Heart right ventricle (tissue), 16 donors: Measurements from ENCODE around the gene ME3. TPM values are rescaled to one million over a fixed set of nuclear protein-coding genes. Genes with fewer than 3 reads are reported as not detected.

Source experiments
- ATAC-seq, 8 donors: fragments of 200-7000 bp; cut with Tn5 transposase; one replicate each; pipeline ENCODE4 v1.9.1; 2020; ENCODE audit warnings: mild to moderate bottlenecking in 8 of 8, moderate library complexity in 8 of 8, moderate number of reproducible peaks in 1 of 8
- DNase-seq, 2 donors: peaks; one replicate each; pipeline ENCODE4 v3.0.0-alpha.2; 2020
- H3K27ac ChIP-seq, 10 donors: fragments of 200-600 bp; sonication (generic) in 2 of 10; one replicate each; pipeline versions ENCODE4 v1.5.0 to v1.8.0; 2020 to 2022; ENCODE audit warnings: mild to moderate bottlenecking in 3 of 10
- H3K27me3 ChIP-seq, 7 donors: fragments of 200-600 bp; one replicate each; pipeline ENCODE4 v1.8.0; 2021 to 2022; ENCODE audit warnings: mild to moderate bottlenecking in 2 of 7
- H3K36me3 ChIP-seq, 9 donors: fragments of 200-600 bp; sonication (generic) in 1 of 9; one replicate each; pipeline versions ENCODE4 v1.5.0 to v1.8.0; 2020 to 2022; ENCODE audit warnings: mild to moderate bottlenecking in 2 of 9
- H3K4me1 ChIP-seq, 9 donors: fragments of 200-600 bp; sonication (generic) in 1 of 9; one replicate each; pipeline versions ENCODE4 v1.5.0 to v1.8.0; 2020 to 2022; ENCODE audit warnings: mild to moderate bottlenecking in 4 of 9
- H3K4me3 ChIP-seq, 10 donors: fragments of 200-600 bp; sonication (generic) in 2 of 10; one replicate each; pipeline versions ENCODE4 v1.5.0 to v1.8.0; 2020 to 2022; ENCODE audit warnings: mild to moderate bottlenecking in 7 of 10, moderate library complexity in 2 of 10
- H3K9me3 ChIP-seq, 11 donors: fragments of 200-600 bp in 10 of 11; sonication (generic) in 2 of 11; one replicate each; pipeline versions ENCODE4 v1.5.0 to v1.8.0; 2013 to 2022; ENCODE audit warnings: mild to moderate bottlenecking in 2 of 11, control low read depth in 1 of 11, moderate library complexity in 1 of 11
- CTCF ChIP-seq, 9 donors: fragments of 200-600 bp; sonication (generic) in 2 of 9; IDR thresholded peaks; one replicate each; pipeline versions ENCODE4 v1.5.0 to v1.8.0; 2021 to 2022; ENCODE audit warnings: antibody characterized with exemption in 9 of 9, mild to moderate bottlenecking in 5 of 9, moderate library complexity in 1 of 9
- WGBS, 2 donors: extraction: QIAGEN DNeasy Blood & Tissue Kit; methylation state at CpG; one replicate each; pipeline ENCODE4 v1.1.7; 2013; ENCODE audit warnings: inconsistent platforms in 1 of 2; 5-methylcytosine and 5-hydroxymethylcytosine counted together
- intact Hi-C, 10 donors: fragments of 100-400 bp; cut with DNase I; formaldehyde crosslinking; loops; one replicate each; pipeline versions ENCODE4 v1.11.1 to v1.14.2; 2022
- polyA plus RNA-seq, 2 donors: library from polyadenylated mRNA; stranded (reverse); fragments of 200-250 nt; gene quantifications; one replicate each; pipeline ENCODE4 v1.2.3, GENCODE V29; 2013
- total RNA-seq, 10 donors: library from RNA; stranded (reverse); fragmentation: NEBNext Ultra II Directional in 3 of 10; extraction: Animal tissue kit (Norgen Biotek cat#: 25700) in 3 of 10; gene quantifications; one replicate each; pipeline versions ENCODE4 v1.2.1 to v1.2.4, GENCODE V29; 2021 to 2023
- donor health status: Arrhythmogenic right ventricular cardiomyopathy.
- donor health status: ischemic (EF 13 %, LVEDD 7.1; RV severe dilation, severe dysfunction).
- donor health status: healthy with polysubstance abuse.
- donor health status: DM: no; HTN: yes; CAD: no.
- donor health status: DM: no; HTN: no; CAD: no.
- donor health status: ischemic (EF 25% LVEDD 6.9; RV normal size, moderate dysfunction).
- donor health status: ischemic (EF 25% LVEDD 5.7; RV mildly dilated, moderate dysfunction).
- donor health status: healthy.
- donor health status: DM: yes; HTN: yes; CAD: no.
- donor health status: Ischemic cardiomyopathy.
- donor health status: ischemic (EF 35%, LVEDD 5.7; RV mildly dilated, moderate dysfunction).
- donor health status: nonischemic (EF 11% LVEDD 7.7; RV severe dilation, severe dysfunction).
- donor health status: DM: yes; HTN: yes; CAD: no.
- donor health status: PGD.
- donor health status: ischemic (EF 29% LVEDD 5.4; RV normal size, mild dysfunction).
- donor health status: nonischemic (EF 23%, LVEDD 6.1; RV moderate dilation, normal function).

ME3 gene
- total and polyA plus RNA-seq, 12 donors, result 17.2 to 46.8 (median 33.7) TPM

- TF ChIP-seq CTCF (IDR thresholded peaks at IDR 0.05), result no peak
- peaks cover 0 to 4% (median 0%) of the 10 kb centered on the region in 9 donors for H3K4me1 ChIP-seq
- DNase-seq (no peak), ATAC-seq (no peak)
- intact Hi-C loops, result loop anchor here in 1 of 10 donors (10.0 kb wide), 1 partner anchor 167 kb away; no protein-coding TSS in a partner anchor
- peaks cover 0 to 37% (median 0%) of the 10 kb centered on the region in 9 donors for H3K36me3 ChIP-seq
- no peak overlapping the region for H3K4me3 ChIP-seq
- no peak overlapping the region for H3K27ac ChIP-seq
- H3K27me3 ChIP-seq, result no peaks in the 10 kb centered on the region
- H3K9me3 ChIP-seq, result no peaks in the 10 kb centered on the region
- 84 to 87% methylated on average over 3 of the region's 3 CpGs for WGBS, 2 donors
These were observed 224.5 kb downstream of the ME3 start for GRCh38 chr11:86447763-86448480.

- intact Hi-C loops, result loop anchor here in 1 of 10 donors (10.0 kb wide), 1 partner anchor 168 kb away; no protein-coding TSS in a partner anchor
- 94 to 97% methylated on average over 12 of the region's 12 CpGs for whole genome bisulfite sequencing, 2 donors
- ATAC-seq, result no peak
These were observed 225.5 kb downstream of the ME3 start for GRCh38 chr11:86446924-86447285.

DNA sequence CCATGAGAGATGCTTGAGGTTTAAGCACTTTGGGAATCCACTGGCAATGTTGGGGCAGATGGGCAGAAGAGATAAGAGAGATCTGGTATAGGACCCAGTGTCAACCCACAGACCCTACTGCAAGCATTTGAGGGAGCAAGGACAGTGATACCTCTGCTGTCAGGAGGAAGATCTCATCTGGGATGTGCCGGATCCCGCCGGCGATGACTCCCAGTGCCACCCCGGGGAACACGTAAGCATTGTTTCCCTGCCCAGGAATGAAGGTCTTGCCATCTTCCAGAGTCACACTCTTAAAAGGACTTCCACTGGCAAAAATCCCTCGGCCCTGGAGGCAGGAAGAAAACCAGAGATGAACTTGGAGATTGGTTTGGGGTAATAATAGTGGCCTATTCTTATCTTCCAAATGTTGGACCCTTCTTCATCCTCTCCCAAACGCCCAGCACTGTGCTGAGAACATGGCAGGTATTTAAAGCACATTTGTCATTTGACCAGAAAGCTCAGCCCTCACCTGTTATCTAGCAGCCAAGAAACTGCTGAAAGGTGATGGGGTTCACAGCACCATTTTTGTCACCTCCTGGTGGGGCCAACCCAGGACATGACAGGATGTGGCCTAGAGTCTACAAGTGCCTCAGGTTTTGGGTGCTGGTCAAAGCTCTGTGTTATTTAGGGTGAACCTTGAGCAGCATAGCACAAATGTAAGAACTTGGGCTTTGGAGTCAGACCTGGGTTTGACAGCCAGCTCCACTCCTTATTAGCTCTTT lies 226.1 kb downstream of the ME3 start:
- DNase-seq, result no peak
- TF ChIP-seq CTCF (IDR thresholded peaks at IDR 0.05), result no peak
- ATAC-seq, result no peak
- 92 to 95% methylated on average over 8 of the region's 8 CpGs for WGBS, 2 donors
- H3K4me3 ChIP-seq, result no peak overlapping the region
- intact Hi-C loops, result loop anchor here in 1 of 10 donors (10.0 kb wide), 1 partner anchor 168 kb away; no protein-coding TSS in a partner anchor
- peaks cover 0 to 11% (median 0%) of the 10 kb centered on the region in 9 donors for H3K4me1 ChIP-seq
- no peak overlapping the region for H3K27ac ChIP-seq
- H3K9me3 ChIP-seq, result no peaks in the 10 kb centered on the region
- H3K27me3 ChIP-seq, result no peaks in the 10 kb centered on the region
- H3K36me3 ChIP-seq, result peaks cover 0 to 53% (median 0%) of the 10 kb centered on the region in 9 donors

More at GRCh38 chr11:86446924-86447285, 225.5 kb downstream of the ME3 start:
- no peaks in the 10 kb centered on the region for H3K9me3 ChIP-seq
- no peak for TF ChIP-seq CTCF (IDR thresholded peaks at IDR 0.05)
- peaks cover 0 to 11% (median 0%) of the 10 kb centered on the region in 9 donors for H3K4me1 ChIP-seq
- DNase-seq, result no peak
- peaks cover 0 to 47% (median 0%) of the 10 kb centered on the region in 9 donors for H3K36me3 ChIP-seq
- H3K27me3 ChIP-seq, result no peaks in the 10 kb centered on the region
- H3K4me3 ChIP-seq, result no peak overlapping the region
- H3K27ac ChIP-seq, result no peak overlapping the region

DNA sequence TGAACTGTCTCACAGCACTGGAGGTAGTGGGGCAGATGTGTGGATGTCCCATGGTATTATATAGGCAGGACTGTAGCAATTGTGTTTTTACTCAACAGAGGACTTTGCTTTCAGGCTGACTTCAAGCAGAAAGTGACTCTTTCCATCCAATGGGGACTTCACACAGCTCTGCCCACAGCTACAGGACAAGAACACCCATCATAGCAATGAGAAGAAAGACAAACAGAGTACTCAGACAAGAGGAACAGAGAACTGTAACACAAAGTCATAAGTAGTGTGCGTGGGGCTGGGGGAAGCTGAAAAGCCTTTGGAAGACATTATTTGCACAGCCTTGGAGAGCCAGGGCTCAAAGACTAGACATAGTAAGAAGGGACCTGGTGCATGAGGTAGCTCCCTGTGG lies 227.4 kb downstream of the ME3 start:
- H3K9me3 ChIP-seq, result no peaks in the 10 kb centered on the region
- 96 to 100% methylated on average over 1 of the region's 1 CpG for WGBS, 2 donors

More for the DNA sequence above, 227.4 kb downstream of the ME3 start:
- Histone ChIP-seq H3K27ac (no peak overlapping the region), H3K4me1 (peaks cover 0 to 11% (median 0%) of the 10 kb centered on the region in 9 donors), H3K4me3 (no peak overlapping the region), H3K36me3 (peaks cover 0 to 62% (median 0%) of the 10 kb centered on the region in 9 donors), H3K27me3 (no peaks in the 10 kb centered on the region)
- DNase-seq (no peak), ATAC-seq (no peak)
- no peak for TF ChIP-seq CTCF (IDR thresholded peaks at IDR 0.05)
- intact Hi-C loops, result loop anchor here in 1 of 10 donors (10.0 kb wide), 1 partner anchor 170 kb away; no protein-coding TSS in a partner anchor
